NCI-H446 treated with DMSO at 0.1 percent for 48 hours (cell line): Measurements from ENCODE around the gene C1orf210.

ENCODE experiments used
- DNase-seq: peaks from one replicate; lab custom pipeline; 2025; lab: John Stamatoyannopoulos, UW

Gene C1orf210

GRCh38 chr1:43274125-43274803, 11.1 kb downstream of the C1orf210 start:
- no peak for DNase-seq

GRCh38 chr1:43273708-43274107, 11.7 kb downstream of the C1orf210 start:
- no peak for DNase-seq

- no peak for DNase-seq
These were observed 12.5 kb downstream of the C1orf210 start for GRCh38 chr1:43272576-43273571.

GRCh38 chr1:43272161-43272560, 13.2 kb downstream of the C1orf210 start:
- no peak for DNase-seq

- DNase-seq, result no peak
These were observed 13.9 kb downstream of the C1orf210 start for GRCh38 chr1:43271186-43272118.

- DNase-seq, result no peak
These were observed 14.8 kb downstream of the C1orf210 start for GRCh38 chr1:43270421-43271095.

- no peak for DNase-seq
These were observed 15.6 kb downstream of the C1orf210 start, which contains the start of gene TMEM125 for GRCh38 chr1:43269627-43270375. TMEM125 (plus strand) TSS chr1:43269983; CDS start chr1:43272723, 2,740 bp downstream.

- DNase-seq, result no peak
These were observed 17.5 kb downstream of the C1orf210 start for GRCh38 chr1:43267818-43268425.

GRCh38 chr1:43267291-43267805, 18.0 kb downstream of the C1orf210 start:
- DNase-seq, result no peak

- DNase-seq, result no peak
These were observed 18.5 kb downstream of the C1orf210 start for GRCh38 chr1:43266881-43267280.

- no peak for DNase-seq
These were observed 19.9 kb downstream of the C1orf210 start for GRCh38 chr1:43265431-43265830.

- no peak for DNase-seq
These were observed 27.0 kb downstream of the C1orf210 start for GRCh38 chr1:43258370-43258769.

GRCh38 chr1:43256675-43257570, 28.5 kb downstream of the C1orf210 start:
- DNase-seq, result no peak

- no peak for DNase-seq
These were observed 29.8 kb downstream of the C1orf210 start for GRCh38 chr1:43255438-43256210.

- DNase-seq, result no peak
These were observed 31.5 kb downstream of the C1orf210 start for GRCh38 chr1:43253876-43254275.

GRCh38 chr1:43253173-43253572, 32.2 kb downstream of the C1orf210 start:
- no peak for DNase-seq

GRCh38 chr1:43252225-43252624, 33.2 kb downstream of the C1orf210 start:
- DNase-seq, result no peak

- no peak for DNase-seq
These were observed 34.4 kb downstream of the C1orf210 start for GRCh38 chr1:43251024-43251423.
